Esophagus squamous epithelium (tissue), 4 donors: ENCODE measurements around the gene HAUS7.

Experiments
- CTCF ChIP-seq, 6 experiments: fragments of 450-650 bp in 4 of 6; fragments of 200-600 bp in 2 of 6; sonication (generic) in 2 of 6; IDR thresholded peaks; one replicate each; pipeline ENCODE4 v1.5.1; 2016 to 2019; ENCODE audit warnings: antibody characterized with exemption in 6 of 6, mild to moderate bottlenecking in 4 of 6, moderate library complexity in 4 of 6
- POLR2A ChIP-seq, 4 donors: fragments of 450-650 bp; IDR thresholded peaks; one replicate each; pipeline ENCODE4 v1.6.1; 2017; ENCODE audit warnings: antibody characterized with exemption in 4 of 4, mild to moderate bottlenecking in 4 of 4, moderate library complexity in 3 of 4

DNA sequence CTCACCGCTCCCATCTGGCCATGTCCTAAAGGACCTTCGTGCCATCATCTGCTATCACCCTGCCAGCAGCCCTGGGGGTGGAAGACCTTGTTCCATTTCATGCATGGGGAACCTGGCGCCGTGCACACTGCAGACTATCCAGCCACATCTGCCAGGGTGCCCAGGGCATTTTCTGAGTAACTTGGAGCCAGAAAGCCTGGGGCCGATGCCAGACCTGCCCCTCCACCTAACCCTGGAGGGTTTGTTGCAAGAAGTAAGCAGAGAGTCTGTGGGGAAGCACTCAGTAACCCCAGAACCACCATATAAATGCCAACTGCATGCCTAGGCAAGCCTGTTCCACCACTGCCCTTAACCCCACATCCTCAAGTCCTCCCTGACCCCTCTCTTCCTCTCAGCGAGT lies 7.3 kb downstream of the HAUS7 start:
- TF ChIP-seq CTCF (IDR thresholded peaks at IDR 0.05): no peak
- no peak for TF ChIP-seq POLR2A (IDR thresholded peaks at IDR 0.05)
